GM12891 (cell line): ENCODE results near the gene RAET1E.
"Not testable (repeated sequence)": the region's sequence is repeated elsewhere in the genome, so short reads cannot be mapped to it uniquely, and the experiment has no call there.

Experiments
- DNase-seq: peaks from one replicate; pipeline ENCODE4 v3.0.0; 2011; ENCODE audit warnings: low spot score; ENCODE audit not compliant: insufficient read length
- FAIRE-seq: peaks from 2 replicates; lab custom pipeline; 2011; peaks lifted over from hg19 to GRCh38; lab: Jason Lieb, UNC
- PAX5 ChIP-seq: IDR thresholded peaks from 2 replicates; pipeline ENCODE4 v1.6.1; 2011; ENCODE audit warnings: low read length, moderate library complexity, mild to moderate bottlenecking; ENCODE audit not compliant: insufficient read depth, severe bottlenecking
- POLR2A ChIP-seq: IDR thresholded peaks from 2 replicates; pipeline ENCODE4 v1.6.1; 2011; ENCODE audit warnings: low read depth, low read length, control low read depth
- POLR2AphosphoS5 ChIP-seq: IDR thresholded peaks from 2 replicates; pipeline ENCODE4 v1.6.1; 2011; ENCODE audit warnings: low read depth, low read length, control low read depth
- POU2F2 ChIP-seq: IDR thresholded peaks from 2 replicates; pipeline ENCODE4 v1.6.1; 2011; ENCODE audit warnings: low read depth, mild to moderate bottlenecking, control low read depth, low read length, moderate library complexity
- SPI1 ChIP-seq: IDR thresholded peaks from 2 replicates; pipeline ENCODE4 v1.6.1; 2011; ENCODE audit warnings: low read depth, low read length, control low read depth
- TAF1 ChIP-seq: IDR thresholded peaks from 2 replicates; pipeline ENCODE4 v1.6.1; 2011; ENCODE audit warnings: low read depth, low read length, control low read depth

Gene RAET1E

GRCh38 chr6:149925974-149926777 is 28.3 kb upstream of the RAET1E start:
- no peak for DNase-seq
- TF ChIP-seq POLR2AphosphoS5 (no peak), POLR2A (no peak), PAX5 (no peak), POU2F2 (no peak), SPI1 (no peak), TAF1 (no peak)
- FAIRE-seq: peak; percentile 58

- no peak for FAIRE-seq
- no peak for DNase-seq
- no peak for TF ChIP-seq SPI1
- no peak for TF ChIP-seq POLR2AphosphoS5
- TF ChIP-seq TAF1: no peak
- TF ChIP-seq PAX5: no peak
- TF ChIP-seq POU2F2: no peak
- TF ChIP-seq POLR2A: no peak
These were observed 27.5 kb upstream of the RAET1E start for GRCh38 chr6:149925253-149925973.

GRCh38 chr6:149924933-149925252 is 27.0 kb upstream of the RAET1E start:
- TF ChIP-seq POU2F2: no peak
- no peak for TF ChIP-seq POLR2A
- no peak for TF ChIP-seq SPI1
- FAIRE-seq (no peak), DNase-seq (no peak)

- FAIRE-seq (no peak), DNase-seq (no peak)
- no peak for TF ChIP-seq POLR2AphosphoS5
- TF ChIP-seq TAF1: no peak
- no peak for TF ChIP-seq POU2F2
- TF ChIP-seq SPI1: no peak
- no peak for TF ChIP-seq POLR2A
- TF ChIP-seq PAX5: no peak
These were observed 26.5 kb upstream of the RAET1E start for GRCh38 chr6:149924206-149924932.

GRCh38 chr6:149923327-149923986 is 25.5 kb upstream of the RAET1E start:
- TF ChIP-seq SPI1: no peak
- FAIRE-seq (peak; percentile 23), DNase-seq (no peak)

- DNase-seq: peak; percentile 61
- FAIRE-seq: no peak
- TF ChIP-seq POU2F2: no peak
- TF ChIP-seq SPI1: peak; percentile 22; the same call in 1 of the 2 replicates
These were observed 24.9 kb upstream of the RAET1E start, which contains the start of gene RAET1G for GRCh38 chr6:149922642-149923326. Gene RAET1G, minus strand, starts transcription at chr6:149923121. Its CDS starts 111 bp downstream, at chr6:149923010.

GRCh38 chr6:149922091-149922490 is 24.2 kb upstream of the RAET1E start:
- FAIRE-seq: not testable (repeated sequence)

GRCh38 chr6:149921361-149921760 is 23.4 kb upstream of the RAET1E start:
- FAIRE-seq (no peak), DNase-seq (no peak)
- TF ChIP-seq TAF1 (no peak), PAX5 (no peak), POU2F2 (no peak), SPI1 (no peak), POLR2AphosphoS5 (no peak), POLR2A (no peak)

More at GRCh38 chr6:149922091-149922490, 24.2 kb upstream of the RAET1E start:
- not testable (repeated sequence) for DNase-seq

- DNase-seq: no peak
- TF ChIP-seq SPI1 (no peak), POLR2AphosphoS5 (no peak), TAF1 (no peak)
- FAIRE-seq: no peak
These were observed 21.9 kb upstream of the RAET1E start for GRCh38 chr6:149919834-149920225.

GRCh38 chr6:149919126-149919833 is 21.4 kb upstream of the RAET1E start:
- peak; percentile 26 for FAIRE-seq
- DNase-seq: not testable (repeated sequence)
